K562 (cell line): ENCODE measurements around the gene CUL1. TPM values are rescaled to one million over a fixed set of nuclear protein-coding genes. Genes with fewer than 3 reads are reported as not detected.

Experiments used
- CBFB ChIP-seq: sonication (generic); formaldehyde crosslinking; IDR thresholded peaks from 2 replicates; pipeline ENCODE4 v1.4.0; 2020; ENCODE audit warnings: mild to moderate bottlenecking, missing genetic modification reagents
- E2F6 ChIP-seq, 2 experiments: IDR thresholded peaks; 2 replicates each; pipeline ENCODE4 v1.6.1; 2011; ENCODE audit warnings: borderline replicate concordance in 1 of 2, control low read depth in 1 of 2, low read depth in 1 of 2, low read length in 1 of 2, mild to moderate bottlenecking in 1 of 2, mixed read lengths in 1 of 2, moderate library complexity in 1 of 2; ENCODE audit not compliant: insufficient read depth in 1 of 2, insufficient read length in 1 of 2, poor library complexity in 1 of 2, severe bottlenecking in 1 of 2; ENCODE audit errors: extremely low read depth in 1 of 2
- ETV1 ChIP-seq: fragments of 450-650 bp; conservative IDR thresholded peaks from 2 replicates; pipeline ENCODE4 v1.6.1; 2016; ENCODE audit warnings: missing genetic modification characterization, control low read depth, low read depth, missing compliant biosample characterization
- HEY1 ChIP-seq: fragments of 250-450 bp; sonication (Bioruptor Pico); IDR thresholded peaks from 2 replicates; pipeline ENCODE4 v1.5.0; 2020; ENCODE audit warnings: mild to moderate bottlenecking, moderate library complexity, borderline replicate concordance
- KAT7 ChIP-seq: sonication (generic); formaldehyde crosslinking; IDR thresholded peaks from 2 replicates; pipeline ENCODE4 v1.8.0; 2022; ENCODE audit warnings: missing genetic modification reagents, mild to moderate bottlenecking, borderline replicate concordance
- NBN ChIP-seq: fragments of 450-650 bp; IDR thresholded peaks from 2 replicates; pipeline ENCODE4 v1.6.1; 2016; ENCODE audit warnings: low read depth, mild to moderate bottlenecking
- PHF21A ChIP-seq: fragments of 450-650 bp; IDR thresholded peaks from 2 replicates; pipeline ENCODE4 v1.6.1; 2017; ENCODE audit warnings: low read depth, borderline replicate concordance
- POLR2A ChIP-seq: fragments of 450-650 bp; conservative IDR thresholded peaks from 2 replicates; pipeline ENCODE4 v1.6.1; 2016
- TEAD2 ChIP-seq: fragments of 450-650 bp; IDR thresholded peaks from 2 replicates; pipeline ENCODE4 v1.6.1; 2016; ENCODE audit warnings: missing genetic modification characterization, control low read depth, missing compliant biosample characterization
- ZBED1 ChIP-seq: IDR thresholded peaks from 2 replicates; pipeline ENCODE4 v1.6.1; 2014
- ZSCAN29 ChIP-seq: fragments of 450-650 bp; IDR thresholded peaks from 2 replicates; pipeline ENCODE4 v1.6.1; 2017
- polyA plus RNA-seq, 8 experiments: library from polyadenylated mRNA; depleted of rRNA in 4 of 8; stranded (reverse) in 5 of 8; unstranded in 3 of 8; fragments of >200 nt; fragmentation: Nextera tagmentation in 2 of 8; fragmentation: Illumina TruSeq in 1 of 8; extraction: Ambion mirVana in 2 of 8; extraction: Trizol in 1 of 8; gene quantifications; 2 replicates each; pipeline versions ENCODE4 v1.2.1 to v1.2.3, GENCODE V29; 2011 to 2014; ENCODE audit warnings: inconsistent platforms in 1 of 8, missing spikeins in 1 of 8
- total RNA-seq, 7 experiments: library from RNA; depleted of rRNA in 6 of 7; stranded (reverse); fragments of >200 nt in 6 of 7; fragmentation: Illumina TruSeq in 2 of 7; extraction: Trizol in 2 of 7; gene quantifications; 2 replicates each; pipeline versions ENCODE4 v1.2.1 to v1.2.3, GENCODE V29; 2011 to 2021; ENCODE audit warnings: low replicate concordance in 1 of 7
- TF ChIP-seq, protein P1 (sequence below): fragments of 250-450 bp; sonication (Bioruptor Pico); IDR thresholded peaks from 2 replicates; pipeline ENCODE4 v1.4.0; 2020; ENCODE audit warnings: mild to moderate bottlenecking, moderate library complexity
- TF ChIP-seq, protein P2 (sequence below): IDR thresholded peaks from 3 replicates; pipeline ENCODE4 v1.6.1; 2011; ENCODE audit warnings: borderline replicate concordance, mild to moderate bottlenecking; ENCODE audit not compliant: insufficient read length, insufficient read depth
- TF ChIP-seq, protein P3 (sequence below): sonication (generic); formaldehyde crosslinking; IDR thresholded peaks from 2 replicates; pipeline ENCODE4 v1.8.0; 2022; ENCODE audit warnings: missing genetic modification reagents, mild to moderate bottlenecking, moderate library complexity, borderline replicate concordance
- TF ChIP-seq, protein P4 (sequence below): sonication (generic); formaldehyde crosslinking; IDR thresholded peaks from 2 replicates; pipeline ENCODE4 v1.8.1; 2023; ENCODE audit warnings: mild to moderate bottlenecking, missing genetic modification reagents, moderate library complexity
- TF ChIP-seq, protein P5 (sequence below), 2 experiments: fragments of 450-650 bp; conservative IDR thresholded peaks; 2 replicates each; pipeline ENCODE4 v1.6.1; 2017; ENCODE audit warnings: mild to moderate bottlenecking in 2 of 2, moderate library complexity in 2 of 2

CUL1 gene
- total and polyA plus RNA-seq, 9 of the 15 experiments (the other 6 are each of a cell fraction or from before 2014, with no cell fraction given): 31.5 to 107 (median 96.5) TPM

DNA sequence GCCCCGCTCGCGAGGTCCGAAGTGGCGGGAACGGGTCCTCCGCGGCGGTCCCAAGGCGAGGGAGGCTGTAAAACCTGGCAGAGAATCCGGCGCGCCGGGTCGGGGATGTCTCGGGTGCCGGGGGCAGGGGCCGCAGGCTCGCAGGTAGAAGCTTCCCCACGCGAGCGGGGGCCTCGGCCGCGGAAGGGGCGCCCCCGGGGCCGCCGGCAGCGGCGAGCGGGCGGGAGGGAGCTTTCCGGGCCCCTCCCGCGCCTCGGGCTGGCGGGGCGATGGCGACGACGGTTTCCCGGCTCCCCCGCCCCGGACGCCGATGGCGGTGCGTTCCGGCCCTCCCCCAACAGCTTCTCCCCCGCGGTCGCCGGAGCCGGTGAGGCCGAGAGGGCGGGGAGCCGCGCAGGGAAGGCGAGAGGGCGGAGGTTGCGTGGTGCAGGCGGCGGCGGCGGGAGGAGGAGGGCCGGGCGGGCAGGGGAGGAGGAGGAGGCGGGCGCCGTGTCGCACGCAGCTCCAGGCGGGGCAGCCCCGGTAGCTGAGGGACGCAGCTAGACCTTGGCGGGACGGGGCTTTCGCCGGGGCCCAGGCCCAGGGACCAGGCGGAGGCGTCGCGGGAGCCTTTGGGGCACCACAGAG lies at the start of gene CUL1 (continued):
- TF ChIP-seq, protein P1, sequence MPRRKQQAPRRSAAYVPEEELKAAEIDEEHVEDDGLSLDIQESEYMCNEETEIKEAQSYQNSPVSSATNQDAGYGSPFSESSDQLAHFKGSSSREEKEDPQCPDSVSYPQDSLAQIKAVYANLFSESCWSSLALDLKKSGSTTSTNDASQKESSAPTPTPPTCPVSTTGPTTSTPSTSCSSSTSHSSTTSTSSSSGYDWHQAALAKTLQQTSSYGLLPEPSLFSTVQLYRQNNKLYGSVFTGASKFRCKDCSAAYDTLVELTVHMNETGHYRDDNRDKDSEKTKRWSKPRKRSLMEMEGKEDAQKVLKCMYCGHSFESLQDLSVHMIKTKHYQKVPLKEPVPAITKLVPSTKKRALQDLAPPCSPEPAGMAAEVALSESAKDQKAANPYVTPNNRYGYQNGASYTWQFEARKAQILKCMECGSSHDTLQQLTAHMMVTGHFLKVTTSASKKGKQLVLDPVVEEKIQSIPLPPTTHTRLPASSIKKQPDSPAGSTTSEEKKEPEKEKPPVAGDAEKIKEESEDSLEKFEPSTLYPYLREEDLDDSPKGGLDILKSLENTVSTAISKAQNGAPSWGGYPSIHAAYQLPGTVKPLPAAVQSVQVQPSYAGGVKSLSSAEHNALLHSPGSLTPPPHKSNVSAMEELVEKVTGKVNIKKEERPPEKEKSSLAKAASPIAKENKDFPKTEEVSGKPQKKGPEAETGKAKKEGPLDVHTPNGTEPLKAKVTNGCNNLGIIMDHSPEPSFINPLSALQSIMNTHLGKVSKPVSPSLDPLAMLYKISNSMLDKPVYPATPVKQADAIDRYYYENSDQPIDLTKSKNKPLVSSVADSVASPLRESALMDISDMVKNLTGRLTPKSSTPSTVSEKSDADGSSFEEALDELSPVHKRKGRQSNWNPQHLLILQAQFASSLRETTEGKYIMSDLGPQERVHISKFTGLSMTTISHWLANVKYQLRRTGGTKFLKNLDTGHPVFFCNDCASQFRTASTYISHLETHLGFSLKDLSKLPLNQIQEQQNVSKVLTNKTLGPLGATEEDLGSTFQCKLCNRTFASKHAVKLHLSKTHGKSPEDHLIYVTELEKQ: no peak
- TF ChIP-seq E2F6 (IDR thresholded peaks at IDR 0.05; ENCODE audit: borderline replicate concordance in 1 of 2, extremely low read depth in 1 of 2, insufficient read depth in 1 of 2, insufficient read length in 1 of 2, low read depth in 1 of 2, low read length in 1 of 2, poor library complexity in 1 of 2, severe bottlenecking in 1 of 2) (peak; percentile 94 to 96), ZBED1 (peak; percentile 42; the same call in 1 of the 2 replicates), PHF21A (no peak), ETV1 (tag) (no peak), NBN (no peak), ZSCAN29 (peak; percentile 68; the same call in 1 of the 2 replicates), POLR2A (peak; percentile 76), TEAD2 (no peak), CBFB (no peak), HEY1 (CRISPR knock-in tag) (no peak), KAT7 (CRISPR knock-in tag) (no peak)
- TF ChIP-seq, protein P2, sequence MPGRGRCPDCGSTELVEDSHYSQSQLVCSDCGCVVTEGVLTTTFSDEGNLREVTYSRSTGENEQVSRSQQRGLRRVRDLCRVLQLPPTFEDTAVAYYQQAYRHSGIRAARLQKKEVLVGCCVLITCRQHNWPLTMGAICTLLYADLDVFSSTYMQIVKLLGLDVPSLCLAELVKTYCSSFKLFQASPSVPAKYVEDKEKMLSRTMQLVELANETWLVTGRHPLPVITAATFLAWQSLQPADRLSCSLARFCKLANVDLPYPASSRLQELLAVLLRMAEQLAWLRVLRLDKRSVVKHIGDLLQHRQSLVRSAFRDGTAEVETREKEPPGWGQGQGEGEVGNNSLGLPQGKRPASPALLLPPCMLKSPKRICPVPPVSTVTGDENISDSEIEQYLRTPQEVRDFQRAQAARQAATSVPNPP: no peak
- TF ChIP-seq, protein P3, sequence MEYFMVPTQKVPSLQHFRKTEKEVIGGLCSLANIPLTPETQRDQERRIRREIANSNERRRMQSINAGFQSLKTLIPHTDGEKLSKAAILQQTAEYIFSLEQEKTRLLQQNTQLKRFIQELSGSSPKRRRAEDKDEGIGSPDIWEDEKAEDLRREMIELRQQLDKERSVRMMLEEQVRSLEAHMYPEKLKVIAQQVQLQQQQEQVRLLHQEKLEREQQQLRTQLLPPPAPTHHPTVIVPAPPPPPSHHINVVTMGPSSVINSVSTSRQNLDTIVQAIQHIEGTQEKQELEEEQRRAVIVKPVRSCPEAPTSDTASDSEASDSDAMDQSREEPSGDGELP: peak; percentile 45
- TF ChIP-seq, protein P4, sequence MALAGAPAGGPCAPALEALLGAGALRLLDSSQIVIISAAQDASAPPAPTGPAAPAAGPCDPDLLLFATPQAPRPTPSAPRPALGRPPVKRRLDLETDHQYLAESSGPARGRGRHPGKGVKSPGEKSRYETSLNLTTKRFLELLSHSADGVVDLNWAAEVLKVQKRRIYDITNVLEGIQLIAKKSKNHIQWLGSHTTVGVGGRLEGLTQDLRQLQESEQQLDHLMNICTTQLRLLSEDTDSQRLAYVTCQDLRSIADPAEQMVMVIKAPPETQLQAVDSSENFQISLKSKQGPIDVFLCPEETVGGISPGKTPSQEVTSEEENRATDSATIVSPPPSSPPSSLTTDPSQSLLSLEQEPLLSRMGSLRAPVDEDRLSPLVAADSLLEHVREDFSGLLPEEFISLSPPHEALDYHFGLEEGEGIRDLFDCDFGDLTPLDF: peak; percentile 96
- TF ChIP-seq, protein P5, sequence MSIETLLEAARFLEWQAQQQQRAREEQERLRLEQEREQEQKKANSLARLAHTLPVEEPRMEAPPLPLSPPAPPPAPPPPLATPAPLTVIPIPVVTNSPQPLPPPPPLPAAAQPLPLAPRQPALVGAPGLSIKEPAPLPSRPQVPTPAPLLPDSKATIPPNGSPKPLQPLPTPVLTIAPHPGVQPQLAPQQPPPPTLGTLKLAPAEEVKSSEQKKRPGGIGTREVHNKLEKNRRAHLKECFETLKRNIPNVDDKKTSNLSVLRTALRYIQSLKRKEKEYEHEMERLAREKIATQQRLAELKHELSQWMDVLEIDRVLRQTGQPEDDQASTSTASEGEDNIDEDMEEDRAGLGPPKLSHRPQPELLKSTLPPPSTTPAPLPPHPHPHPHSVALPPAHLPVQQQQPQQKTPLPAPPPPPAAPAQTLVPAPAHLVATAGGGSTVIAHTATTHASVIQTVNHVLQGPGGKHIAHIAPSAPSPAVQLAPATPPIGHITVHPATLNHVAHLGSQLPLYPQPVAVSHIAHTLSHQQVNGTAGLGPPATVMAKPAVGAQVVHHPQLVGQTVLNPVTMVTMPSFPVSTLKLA (conservative IDR thresholded peaks at IDR 0.05): peak in 1 of 2 experiments; percentile 62; a peak in 1 of 4 replicates
